Esophagus squamous epithelium (tissue), 5 donors: ENCODE data around the gene SOX21. TPM values are rescaled to one million over a fixed set of nuclear protein-coding genes. Genes with fewer than 3 reads are reported as not detected.

Experiments used
- DNase-seq: peaks from one replicate; lab custom pipeline; 2025; lab: John Stamatoyannopoulos, UW
- H3K27ac ChIP-seq, 4 donors: fragments of 200-600 bp; sonication (generic); one replicate each; pipeline ENCODE4 v1.5.1; 2016 to 2019; ENCODE audit warnings: mild to moderate bottlenecking in 1 of 4
- H3K27me3 ChIP-seq, 4 donors: fragments of 200-600 bp; sonication (generic); 1 replicate in 3 of 4; 2 replicates in 1 of 4; pipeline versions ENCODE4 v1.5.1 to v1.6.0; 2017 to 2021; ENCODE audit warnings: antibody characterized with exemption in 1 of 4
- H3K36me3 ChIP-seq, 3 donors: fragments of 200-600 bp; sonication (generic); one replicate each; pipeline ENCODE4 v1.5.1; 2016 to 2019
- H3K4me1 ChIP-seq, 3 donors: fragments of 200-600 bp; sonication (generic); one replicate each; pipeline ENCODE4 v1.5.1; 2017 to 2019
- H3K4me3 ChIP-seq, 4 donors: fragments of 200-600 bp; sonication (generic); 1 replicate in 3 of 4; 2 replicates in 1 of 4; pipeline ENCODE4 v1.5.1; 2016 to 2019; ENCODE audit warnings: mild to moderate bottlenecking in 2 of 4, moderate library complexity in 1 of 4
- H3K9me3 ChIP-seq, 3 donors: fragments of 200-600 bp; sonication (generic); one replicate each; pipeline ENCODE4 v1.5.1; 2016 to 2019
- CTCF ChIP-seq, 6 experiments: fragments of 450-650 bp in 4 of 6; fragments of 200-600 bp in 2 of 6; sonication (generic) in 2 of 6; IDR thresholded peaks; one replicate each; pipeline ENCODE4 v1.5.1; 2016 to 2019; ENCODE audit warnings: antibody characterized with exemption in 6 of 6, mild to moderate bottlenecking in 4 of 6, moderate library complexity in 4 of 6
- POLR2A ChIP-seq, 4 donors: fragments of 450-650 bp; IDR thresholded peaks; one replicate each; pipeline ENCODE4 v1.6.1; 2017; ENCODE audit warnings: antibody characterized with exemption in 4 of 4, mild to moderate bottlenecking in 4 of 4, moderate library complexity in 3 of 4
- WGBS, 2 donors: methylation state at CpG; one replicate each; pipeline ENCODE4 v1.1.5; 2018; 5-methylcytosine and 5-hydroxymethylcytosine counted together
- intact Hi-C: fragments of 100-400 bp; cut with DNase I; formaldehyde crosslinking; loops from one replicate; pipeline ENCODE4 v1.15.0; 2022
- total RNA-seq, 4 donors: library from RNA; depleted of rRNA; stranded (reverse); fragments of >200 nt; gene quantifications; one replicate each; pipeline ENCODE4 v1.1.0, GENCODE V29; 2016
- donor health status: DM: yes; HTN: yes; CAD: no.

The SOX21 gene
- total RNA-seq, 4 donors from 2014 or later = 6.7 to 11.6 (median 10.1) TPM

- H3K27me3 ChIP-seq = peaks cover 0 to 100% (median 10%) of the 10 kb centered on the region in 4 donors
- H3K9me3 ChIP-seq = no peaks in the 10 kb centered on the region
- no peak overlapping the region for H3K27ac ChIP-seq
- no peak overlapping the region for H3K4me3 ChIP-seq
- H3K4me1 ChIP-seq = peaks cover 0 to 55% (median 13%) of the 10 kb centered on the region in 3 donors
- intact Hi-C loops = no loop called here
- DNase-seq = no peak
- H3K36me3 ChIP-seq = no peaks in the 10 kb centered on the region
- WGBS, 2 donors = 56 to 69% methylated on average over 39 to 40 of the region's 40 CpGs
- TF ChIP-seq CTCF (IDR thresholded peaks at IDR 0.05) = no peak
- TF ChIP-seq POLR2A (IDR thresholded peaks at IDR 0.05) = no peak
These were observed 7.0 kb downstream of the SOX21 start for GRCh38 chr13:94705081-94706030.

- intact Hi-C loops = no loop called here
- H3K4me3 ChIP-seq = no peak overlapping the region
- 34 to 38% methylated on average over 24 of the region's 24 CpGs for WGBS, 2 donors
- H3K36me3 ChIP-seq = no peaks in the 10 kb centered on the region
- H3K27ac ChIP-seq = no peak overlapping the region
- no peak for TF ChIP-seq POLR2A (IDR thresholded peaks at IDR 0.05)
- TF ChIP-seq CTCF (IDR thresholded peaks at IDR 0.05) = no peak
- H3K9me3 ChIP-seq = no peaks in the 10 kb centered on the region
- peaks cover 0 to 49% (median 13%) of the 10 kb centered on the region in 3 donors for H3K4me1 ChIP-seq
- DNase-seq = no peak
- peaks cover 0 to 100% (median 9%) of the 10 kb centered on the region in 4 donors for H3K27me3 ChIP-seq
These were observed 7.8 kb downstream of the SOX21 start for GRCh38 chr13:94704377-94705080.

GRCh38 chr13:94703721-94704314 lies 8.5 kb downstream of the SOX21 start:
- Histone ChIP-seq H3K4me1 (peaks cover 0 to 43% (median 13%) of the 10 kb centered on the region in 3 donors), H3K27me3 (peaks cover 0 to 100% (median 7%) of the 10 kb centered on the region in 4 donors), H3K36me3 (no peaks in the 10 kb centered on the region), H3K27ac (no peak overlapping the region), H3K4me3 (no peak overlapping the region), H3K9me3 (no peaks in the 10 kb centered on the region)
- WGBS, 2 donors = 57 to 63% methylated on average over 18 to 19 of the region's 26 CpGs
- DNase-seq = no peak
- TF ChIP-seq CTCF (IDR thresholded peaks at IDR 0.05) (no peak), POLR2A (IDR thresholded peaks at IDR 0.05) (no peak)
- intact Hi-C loops = no loop called here

GRCh38 chr13:94703271-94703670 lies 9.1 kb downstream of the SOX21 start:
- Histone ChIP-seq H3K4me1 (peaks cover 0 to 37% (median 13%) of the 10 kb centered on the region in 3 donors), H3K9me3 (no peaks in the 10 kb centered on the region), H3K27ac (no peak overlapping the region), H3K27me3 (peaks cover 0 to 99% (median 5%) of the 10 kb centered on the region in 4 donors), H3K36me3 (no peaks in the 10 kb centered on the region), H3K4me3 (no peak overlapping the region)
- WGBS, 2 donors = 25 to 48% methylated on average over 12 to 17 of the region's 17 CpGs
- intact Hi-C loops = no loop called here
- TF ChIP-seq POLR2A (IDR thresholded peaks at IDR 0.05) (no peak), CTCF (IDR thresholded peaks at IDR 0.05) (no peak)
- DNase-seq = no peak
